Fibroblast of upper back skin (primary cell): Measurements from ENCODE around the gene SMIM12.

ENCODE experiments used
- DNase-seq: peaks from one replicate; pipeline ENCODE4 v3.0.0-alpha.2; 2013

The SMIM12 gene

GRCh38 chr1:34859446-34860200 is at the start of gene SMIM12:
TSS of gene SMIM12 (minus strand) at chr1:34859749. CDS start at chr1:34855977, 3,772 bp downstream.
- peak; percentile 93 for DNase-seq

- no peak for DNase-seq
Measured at GRCh38 chr1:34908369-34908768, 48.8 kb upstream of the SMIM12 start.

- DNase-seq: no peak
Measured at GRCh38 chr1:34907487-34908090, 48.0 kb upstream of the SMIM12 start.

GRCh38 chr1:34906756-34907155 is 47.2 kb upstream of the SMIM12 start:
- DNase-seq: no peak

- no peak for DNase-seq
Measured at GRCh38 chr1:34906222-34906621, 46.7 kb upstream of the SMIM12 start.

GRCh38 chr1:34905098-34905459 is 45.5 kb upstream of the SMIM12 start:
- no peak for DNase-seq

- no peak for DNase-seq
Measured at GRCh38 chr1:34904236-34905097, 44.9 kb upstream of the SMIM12 start.

GRCh38 chr1:34901919-34902318 is 42.4 kb upstream of the SMIM12 start:
- no peak for DNase-seq

GRCh38 chr1:34900775-34901502 is 41.4 kb upstream of the SMIM12 start:
- no peak for DNase-seq

GRCh38 chr1:34899906-34900305 is 40.4 kb upstream of the SMIM12 start:
- DNase-seq: no peak

- no peak for DNase-seq
Measured at GRCh38 chr1:34899471-34899870, 39.9 kb upstream of the SMIM12 start.

- DNase-seq: no peak
Measured at GRCh38 chr1:34898330-34898761, 38.8 kb upstream of the SMIM12 start.

- DNase-seq: no peak
Measured at GRCh38 chr1:34896612-34897011, 37.1 kb upstream of the SMIM12 start.

- no peak for DNase-seq
Measured at GRCh38 chr1:34889705-34890104, 30.2 kb upstream of the SMIM12 start.

GRCh38 chr1:34887593-34887992 is 28.0 kb upstream of the SMIM12 start:
- DNase-seq: no peak

- peak; percentile 15 for DNase-seq
Measured at GRCh38 chr1:34885405-34886247, 26.1 kb upstream of the SMIM12 start.

GRCh38 chr1:34884961-34885360 is 25.4 kb upstream of the SMIM12 start:
- no peak for DNase-seq

GRCh38 chr1:34884536-34884935 is 25.0 kb upstream of the SMIM12 start:
- DNase-seq: no peak

GRCh38 chr1:34879230-34879629 is 19.7 kb upstream of the SMIM12 start:
- DNase-seq: no peak

GRCh38 chr1:34876406-34876805 is 16.9 kb upstream of the SMIM12 start:
- no peak for DNase-seq

GRCh38 chr1:34874296-34874952 is 14.9 kb upstream of the SMIM12 start:
- DNase-seq: no peak

- no peak for DNase-seq
Measured at GRCh38 chr1:34872133-34872503, 12.6 kb upstream of the SMIM12 start.
